Ovary (tissue), 9 donors: Measurements from ENCODE around the gene PAK1. TPM values are rescaled to one million over a fixed set of nuclear protein-coding genes. Genes with fewer than 3 reads are reported as not detected.
"Not testable (repeated sequence)": the region's sequence is repeated elsewhere in the genome, so short reads cannot be mapped to it uniquely, and the experiment has no call there.

Source experiments
- DNase-seq, 5 donors: peaks; one replicate each; pipeline ENCODE4 v3.0.0-alpha.2; 2019 to 2020
- H3K27ac ChIP-seq, 2 donors: fragments of 200-600 bp; one replicate each; pipeline versions ENCODE4 v1.5.1 to v1.8.0; 2019 to 2022
- H3K27me3 ChIP-seq: fragments of 200-600 bp; one replicate; pipeline ENCODE4 v1.8.0; 2022
- H3K36me3 ChIP-seq: fragments of 200-600 bp; sonication (generic); one replicate; pipeline ENCODE4 v1.5.1; 2019
- H3K4me1 ChIP-seq: one replicate; pipeline ENCODE4 v1.8.1; 2013; ENCODE audit warnings: mild to moderate bottlenecking, moderate library complexity; ENCODE audit not compliant: insufficient read depth
- H3K4me3 ChIP-seq: fragments of 200-600 bp; sonication (generic); one replicate; pipeline ENCODE4 v1.5.1; 2017
- H3K9me3 ChIP-seq, 2 donors: fragments of 200-600 bp in 1 of 2; sonication (generic) in 1 of 2; one replicate each; pipeline versions ENCODE4 v1.5.1 to v1.8.1; 2013 to 2019; ENCODE audit warnings: mild to moderate bottlenecking in 1 of 2, moderate library complexity in 1 of 2
- EP300 ChIP-seq: sonication (generic); formaldehyde crosslinking; IDR thresholded peaks from one replicate; pipeline ENCODE4 v1.6.1; 2017; ENCODE audit warnings: antibody characterized with exemption
- POLR2A ChIP-seq: fragments of 450-650 bp; IDR thresholded peaks from one replicate; pipeline ENCODE4 v1.6.1; 2017; ENCODE audit warnings: antibody characterized with exemption, mild to moderate bottlenecking, moderate library complexity
- WGBS, 3 donors: extraction: QIAGEN DNeasy Blood & Tissue Kit in 1 of 3; methylation state at CpG; one replicate each; pipeline versions ENCODE4 v1.1.5 to v1.1.7; 2013 to 2017; 5-methylcytosine and 5-hydroxymethylcytosine counted together
- intact Hi-C, 4 donors: fragments of 100-400 bp; cut with DNase I; formaldehyde crosslinking; loops; one replicate each; pipeline versions ENCODE4 v1.11.0 to v1.15.1; 2022 to 2023
- polyA plus RNA-seq, 2 donors: library from polyadenylated mRNA; stranded (reverse); fragments of 200-250 nt in 1 of 2; fragments of 350-450 nt in 1 of 2; fragmentation: Illumina TruSeq in 1 of 2; extraction: RNeasy Lipid Tissue Mini Kit (QIAGEN cat#74804) in 1 of 2; gene quantifications; one replicate each; pipeline ENCODE4 v1.2.3, GENCODE V29; 2013 to 2014
- total RNA-seq, 7 donors: library from RNA; depleted of rRNA in 2 of 7; stranded (reverse); fragments of >200 nt in 2 of 7; fragmentation: NEBNext Ultra II Directional in 3 of 7; extraction: Animal tissue kit (Norgen Biotek cat#: 25700) in 3 of 7; gene quantifications; one replicate each; pipeline versions ENCODE4 v1.1.0 to v1.2.4, GENCODE V29; 2016 to 2023
- TF ChIP-seq, protein P1 (sequence below), 3 donors: fragments of 450-650 bp in 2 of 3; fragments of 200-600 bp in 1 of 3; IDR thresholded peaks; one replicate each; pipeline versions ENCODE4 v1.5.1 to v1.8.0; 2016 to 2022; ENCODE audit warnings: antibody characterized with exemption in 3 of 3, mild to moderate bottlenecking in 1 of 3
- donor health status: DM: no; HTN: no; CAD: no; lungs with moderate emphysema.
- donor health status: DM: no; HTN: no; CAD: no.
- donor health status: Bipolar disorder and iron deficiency.
- donor health status: DM: yes; HTN: yes; CAD: no.
- donor health status: DM: no; HTN: no; CAD: no.
- donor health status: DM: yes; HTN: yes; CAD: no.

PAK1 gene
- total and polyA plus RNA-seq, 9 donors, result 18.4 to 53.0 (median 42.3) TPM

DNA sequence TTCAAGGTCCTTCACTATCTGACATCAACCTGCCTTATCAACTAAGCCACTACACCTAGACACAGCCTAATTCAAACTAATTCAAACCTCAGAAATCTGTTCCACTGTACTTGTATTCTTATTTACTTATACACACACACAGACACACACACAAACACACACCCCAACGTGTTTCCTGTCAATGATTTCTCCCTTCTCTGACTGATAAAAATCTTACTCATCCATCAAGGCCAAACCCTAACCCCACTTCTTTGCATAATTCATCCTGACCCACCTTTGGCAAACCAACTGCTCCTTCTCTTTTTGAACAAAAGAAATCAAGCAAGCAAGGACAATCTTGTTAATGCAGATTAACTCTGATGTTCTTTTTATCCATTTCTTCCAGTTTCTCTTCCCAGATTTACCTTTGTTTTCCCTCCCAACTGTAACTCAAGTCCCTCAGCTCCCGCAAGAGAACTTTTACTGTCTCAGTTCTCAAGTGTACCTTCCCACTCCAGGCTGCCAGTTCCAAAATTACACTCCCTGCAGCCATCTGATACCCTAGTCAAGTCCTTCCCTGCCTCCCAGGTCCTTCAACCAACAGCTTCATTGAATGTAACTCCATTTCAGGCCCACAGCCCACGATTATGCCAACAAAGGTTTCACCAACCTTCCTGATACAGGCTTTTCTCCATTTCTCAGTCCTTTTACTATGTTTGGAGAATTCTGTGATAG lies 78.3 kb downstream of the PAK1 start:
- H3K4me3 ChIP-seq, result no peak overlapping the region
- TF ChIP-seq, protein P1, sequence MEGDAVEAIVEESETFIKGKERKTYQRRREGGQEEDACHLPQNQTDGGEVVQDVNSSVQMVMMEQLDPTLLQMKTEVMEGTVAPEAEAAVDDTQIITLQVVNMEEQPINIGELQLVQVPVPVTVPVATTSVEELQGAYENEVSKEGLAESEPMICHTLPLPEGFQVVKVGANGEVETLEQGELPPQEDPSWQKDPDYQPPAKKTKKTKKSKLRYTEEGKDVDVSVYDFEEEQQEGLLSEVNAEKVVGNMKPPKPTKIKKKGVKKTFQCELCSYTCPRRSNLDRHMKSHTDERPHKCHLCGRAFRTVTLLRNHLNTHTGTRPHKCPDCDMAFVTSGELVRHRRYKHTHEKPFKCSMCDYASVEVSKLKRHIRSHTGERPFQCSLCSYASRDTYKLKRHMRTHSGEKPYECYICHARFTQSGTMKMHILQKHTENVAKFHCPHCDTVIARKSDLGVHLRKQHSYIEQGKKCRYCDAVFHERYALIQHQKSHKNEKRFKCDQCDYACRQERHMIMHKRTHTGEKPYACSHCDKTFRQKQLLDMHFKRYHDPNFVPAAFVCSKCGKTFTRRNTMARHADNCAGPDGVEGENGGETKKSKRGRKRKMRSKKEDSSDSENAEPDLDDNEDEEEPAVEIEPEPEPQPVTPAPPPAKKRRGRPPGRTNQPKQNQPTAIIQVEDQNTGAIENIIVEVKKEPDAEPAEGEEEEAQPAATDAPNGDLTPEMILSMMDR (IDR thresholded peaks at IDR 0.05), result no peak
- TF ChIP-seq EP300 (no peak), POLR2A (no peak)
- no peaks in the 10 kb centered on the region for H3K36me3 ChIP-seq
- H3K27me3 ChIP-seq, result no peaks in the 10 kb centered on the region
- 82 to 91% (median 88%) methylated on average over 3 of the region's 3 CpGs for WGBS, 3 donors
- H3K9me3 ChIP-seq, result no peaks in the 10 kb centered on the region
- H3K4me1 ChIP-seq, result peaks cover 5% of the 10 kb centered on the region
- intact Hi-C loops, result no loop called here
- no peak for DNase-seq
- H3K27ac ChIP-seq, result no peak overlapping the region

DNA sequence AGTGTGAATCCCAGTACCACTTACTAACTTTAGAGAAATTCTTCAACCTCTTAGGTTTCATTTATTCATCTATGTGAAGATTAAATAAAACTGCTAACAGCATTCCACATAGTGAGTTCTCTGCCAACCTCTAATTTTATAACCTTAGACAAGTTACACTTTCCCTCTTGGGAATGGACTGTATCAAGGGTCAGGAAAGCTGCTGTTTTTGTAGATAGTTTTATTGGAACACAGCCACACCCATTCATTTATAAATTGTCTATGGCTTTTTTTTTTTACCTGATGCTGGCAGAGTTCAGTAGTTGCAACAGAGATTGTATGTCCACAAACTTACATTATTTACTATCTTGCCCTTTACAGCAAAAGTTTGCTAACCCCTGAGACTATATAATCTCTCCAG lies 81.1 kb downstream of the PAK1 start:
- no peak overlapping the region for H3K4me3 ChIP-seq
- no peaks in the 10 kb centered on the region for H3K27me3 ChIP-seq
- no peaks in the 10 kb centered on the region for H3K36me3 ChIP-seq
- TF ChIP-seq EP300 (no peak), POLR2A (no peak)
- TF ChIP-seq, protein P1 (IDR thresholded peaks at IDR 0.05), result no peak
- H3K4me1 ChIP-seq, result peaks cover 5% of the 10 kb centered on the region
- intact Hi-C loops, result no loop called here
- no peak for DNase-seq
- no peaks in the 10 kb centered on the region for H3K9me3 ChIP-seq
- H3K27ac ChIP-seq, result no peak overlapping the region

DNA sequence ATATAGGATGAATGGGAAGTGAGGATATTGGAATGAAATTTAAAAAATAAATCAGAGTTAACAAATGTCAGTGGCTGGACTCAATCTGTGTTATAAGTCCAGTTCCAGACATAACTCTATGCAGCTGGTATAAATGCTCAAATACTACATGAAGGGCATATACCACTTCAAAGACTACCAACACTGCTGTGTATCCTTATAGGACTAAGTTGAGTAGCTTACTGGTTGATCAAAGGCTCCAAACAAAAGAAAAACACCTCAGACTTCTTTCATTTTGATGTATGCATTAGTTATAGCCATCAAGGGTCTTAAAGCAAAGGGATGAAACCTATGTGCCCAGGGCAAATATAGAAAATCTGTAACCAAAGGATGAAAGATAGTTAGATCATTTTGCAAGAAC lies 86.2 kb downstream of the PAK1 start:
- TF ChIP-seq POLR2A (no peak), EP300 (no peak)
- TF ChIP-seq, protein P1 (IDR thresholded peaks at IDR 0.05), result no peak
- no peak for DNase-seq
- Histone ChIP-seq H3K36me3 (no peaks in the 10 kb centered on the region), H3K4me1 (peaks cover 4% of the 10 kb centered on the region), H3K27me3 (no peaks in the 10 kb centered on the region), H3K9me3 (no peaks in the 10 kb centered on the region), H3K27ac (no peak overlapping the region), H3K4me3 (no peak overlapping the region)
- intact Hi-C loops, result no loop called here

DNA sequence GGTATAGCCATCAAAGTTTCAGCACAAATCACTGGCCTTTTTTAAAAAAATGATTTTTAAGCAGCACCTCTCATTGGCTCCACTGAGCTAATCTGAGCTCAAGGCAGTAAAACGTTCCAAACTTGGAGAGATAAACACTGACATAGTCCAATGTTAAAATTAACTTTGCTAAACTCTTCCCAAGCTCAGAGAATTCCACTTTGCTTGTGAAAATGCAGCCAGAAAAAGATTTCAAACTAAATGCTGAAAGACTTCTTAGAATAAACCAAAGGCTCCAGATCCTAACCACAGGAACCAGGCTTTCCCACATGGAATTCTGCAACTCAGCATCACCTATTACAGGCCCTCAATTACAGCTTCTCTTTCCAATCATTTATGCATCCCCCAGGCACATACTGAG lies 87.7 kb downstream of the PAK1 start:
- TF ChIP-seq, protein P1 (IDR thresholded peaks at IDR 0.05), result no peak
- TF ChIP-seq POLR2A (no peak), EP300 (no peak)
- Histone ChIP-seq H3K9me3 (no peaks in the 10 kb centered on the region), H3K36me3 (no peaks in the 10 kb centered on the region), H3K4me3 (no peak overlapping the region), H3K27ac (no peak overlapping the region), H3K4me1 (peaks cover 2% of the 10 kb centered on the region), H3K27me3 (no peaks in the 10 kb centered on the region)
- WGBS, 3 donors, result 3 to 7% (median 5%) methylated on average over 1 of the region's 1 CpG
- intact Hi-C loops, result no loop called here
- no peak for DNase-seq

DNA sequence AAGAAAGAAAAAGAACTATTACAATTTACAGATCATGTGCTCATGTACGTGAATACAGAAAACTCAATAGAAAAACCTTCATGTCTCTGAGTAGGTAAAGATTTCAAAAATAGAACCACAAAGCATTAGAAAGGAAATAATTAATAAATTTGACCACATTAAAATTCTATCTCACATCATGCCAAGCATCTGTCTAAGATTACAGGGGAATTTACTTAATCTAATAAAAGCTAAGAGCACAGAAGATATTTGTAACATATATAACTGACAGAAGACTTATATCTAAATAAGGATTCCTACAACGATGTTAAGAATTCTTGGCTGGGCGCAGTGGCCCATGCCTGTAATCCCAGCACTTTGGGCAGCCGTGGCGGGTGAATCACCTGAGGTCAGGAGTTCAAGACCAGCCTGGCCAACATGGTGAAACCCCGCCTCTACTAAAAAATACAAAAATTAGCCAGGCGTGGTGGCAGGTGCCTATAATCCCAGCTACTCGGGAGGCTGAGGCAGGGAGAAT lies 88.6 kb downstream of the PAK1 start:
- H3K36me3 ChIP-seq, DNase-seq, H3K4me3 ChIP-seq, intact Hi-C loops, H3K27me3 ChIP-seq, H3K9me3 ChIP-seq, H3K4me1 ChIP-seq, H3K27ac ChIP-seq: not testable (repeated sequence)
- WGBS, 3 donors, result 90 to 95% (median 91%) methylated on average over 8 of the region's 8 CpGs
